Skeletal muscle cell (primary cell): Measurements from ENCODE around the gene SETD5.

Experiments
- DNase-seq: peaks from one replicate; pipeline ENCODE4 v3.0.0-alpha.2; 2010; ENCODE audit warnings: low read depth
- H3K4me3 ChIP-seq: 2 replicates; pipeline ENCODE4 v1.5.1; 2011; ENCODE audit warnings: low read depth, mild to moderate bottlenecking, control low read depth, low read length, moderate library complexity

SETD5 gene

DNA sequence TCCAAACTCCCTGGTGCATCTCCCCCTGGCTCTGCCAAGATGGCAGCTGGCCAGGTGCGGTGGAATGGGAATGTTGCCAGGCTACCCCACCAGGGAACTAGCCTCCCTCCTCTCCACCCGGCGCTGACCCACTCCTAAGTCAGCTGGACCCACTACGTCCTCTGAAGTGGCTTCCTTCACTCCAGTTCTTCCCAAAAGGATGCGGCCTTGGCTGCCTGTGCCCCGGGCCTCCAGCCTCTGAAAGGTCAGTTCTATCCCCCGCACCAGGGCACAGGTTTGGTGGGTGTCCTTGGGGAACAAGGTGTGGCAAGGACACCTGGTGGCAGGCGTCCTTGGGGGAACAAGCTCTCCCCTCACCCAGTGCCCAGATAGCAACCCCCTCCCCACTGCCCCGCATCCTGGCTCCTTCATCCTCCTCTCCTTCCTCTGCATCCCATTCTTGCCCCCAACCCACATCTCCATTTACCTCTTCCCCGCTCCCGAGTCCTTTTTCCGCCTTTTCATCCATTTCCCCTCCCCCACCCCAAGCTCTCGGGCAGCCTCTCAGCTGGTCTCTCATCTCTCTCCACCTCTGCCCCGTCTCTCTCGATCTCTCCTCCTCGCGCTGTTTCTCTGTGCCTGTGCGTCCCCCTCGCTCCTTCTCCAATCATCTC lies 102.2 kb downstream of the SETD5 start:
- DNase-seq, result no peak
- H3K4me3 ChIP-seq, result peak overlapping the region; percentile 24

DNA sequence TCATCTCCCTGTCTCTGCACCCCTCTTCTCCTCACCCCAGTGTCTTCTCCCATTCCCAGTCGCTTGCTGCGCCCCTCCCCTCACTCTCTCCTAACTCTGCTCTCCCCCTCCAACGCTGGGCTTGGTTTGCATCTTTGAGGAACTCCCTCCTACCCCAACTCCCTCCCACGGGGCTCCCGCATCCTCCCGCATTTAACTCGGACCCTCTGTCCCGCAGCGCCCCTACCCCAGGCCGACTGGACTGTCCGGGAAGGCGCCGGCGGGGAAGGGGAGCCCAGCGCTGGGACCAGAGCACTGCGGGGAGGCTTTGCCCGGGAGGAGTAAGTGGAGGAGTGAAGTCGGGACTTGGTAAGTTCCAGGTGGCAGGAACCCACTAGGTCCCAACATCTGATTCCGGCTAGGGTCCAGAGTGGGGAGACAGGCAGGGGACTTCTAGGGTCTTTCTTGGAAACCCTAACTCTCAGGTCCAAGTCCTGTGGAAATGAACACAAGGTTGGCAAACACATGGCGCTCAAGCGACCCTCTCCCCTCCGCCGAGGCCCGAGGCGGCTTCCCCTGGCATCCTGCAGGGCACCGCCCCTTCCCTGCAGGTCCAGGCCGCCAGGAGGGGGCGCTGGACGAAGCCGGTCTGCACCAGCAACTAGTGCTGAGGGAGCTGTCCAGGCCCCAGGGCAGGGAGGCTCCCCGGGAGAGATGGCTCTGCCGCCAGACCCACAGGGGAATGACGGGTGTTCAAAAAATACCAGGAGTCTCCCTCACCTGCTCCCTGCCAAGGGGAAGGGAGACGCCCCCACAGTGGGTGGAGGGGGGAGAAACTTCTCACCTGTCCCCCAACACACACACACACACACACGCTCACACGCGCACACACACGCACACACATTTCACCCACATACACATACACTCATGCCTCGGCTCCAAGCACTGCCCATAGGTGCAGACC lies 103.0 kb downstream of the SETD5 start:
- peak overlapping the region; percentile 24 for H3K4me3 ChIP-seq
- DNase-seq, result peak; percentile 14

DNA sequence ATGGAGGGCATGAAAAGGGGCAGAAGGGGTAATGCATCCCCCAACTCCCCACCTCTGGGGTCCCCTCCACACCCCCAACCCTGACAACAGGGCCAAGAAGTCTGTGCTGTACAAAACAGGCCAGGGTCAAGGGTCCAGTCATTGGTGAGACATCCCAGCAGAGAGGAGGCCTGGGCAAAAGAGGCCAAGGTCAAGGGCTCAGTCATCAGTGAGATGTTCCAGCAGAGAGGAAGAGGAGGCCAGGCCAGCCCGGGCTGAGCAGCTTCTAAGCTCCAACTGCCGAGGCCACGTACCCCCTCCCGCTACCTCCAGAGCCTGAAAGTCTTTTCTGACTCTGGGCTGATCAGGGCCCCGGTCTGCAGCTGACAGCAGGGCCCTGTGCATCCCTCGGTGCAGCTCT lies 103.8 kb downstream of the SETD5 start:
- no peak for DNase-seq
- H3K4me3 ChIP-seq, result no peak overlapping the region

DNA sequence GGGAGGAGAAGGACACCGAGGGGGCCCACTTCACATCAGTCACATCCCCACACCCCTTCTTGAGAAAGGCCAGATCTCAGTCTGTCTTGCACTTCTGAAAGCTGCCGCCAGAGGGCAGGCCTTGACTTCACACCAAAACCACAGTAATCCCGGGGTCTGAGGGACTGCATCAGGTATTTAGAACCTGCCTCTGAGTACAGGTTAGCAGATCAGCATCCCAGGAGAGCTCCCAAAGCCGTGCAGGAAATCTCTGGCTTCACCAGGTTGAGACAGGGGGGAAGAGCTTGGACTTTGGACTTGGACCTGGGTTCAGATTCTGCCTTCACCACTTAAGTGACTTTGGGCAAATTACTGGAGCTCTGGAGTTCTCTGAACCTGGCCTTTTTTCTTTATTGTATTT lies 105.9 kb downstream of the SETD5 start:
- no peak overlapping the region for H3K4me3 ChIP-seq
- DNase-seq, result peak; percentile 16

DNA sequence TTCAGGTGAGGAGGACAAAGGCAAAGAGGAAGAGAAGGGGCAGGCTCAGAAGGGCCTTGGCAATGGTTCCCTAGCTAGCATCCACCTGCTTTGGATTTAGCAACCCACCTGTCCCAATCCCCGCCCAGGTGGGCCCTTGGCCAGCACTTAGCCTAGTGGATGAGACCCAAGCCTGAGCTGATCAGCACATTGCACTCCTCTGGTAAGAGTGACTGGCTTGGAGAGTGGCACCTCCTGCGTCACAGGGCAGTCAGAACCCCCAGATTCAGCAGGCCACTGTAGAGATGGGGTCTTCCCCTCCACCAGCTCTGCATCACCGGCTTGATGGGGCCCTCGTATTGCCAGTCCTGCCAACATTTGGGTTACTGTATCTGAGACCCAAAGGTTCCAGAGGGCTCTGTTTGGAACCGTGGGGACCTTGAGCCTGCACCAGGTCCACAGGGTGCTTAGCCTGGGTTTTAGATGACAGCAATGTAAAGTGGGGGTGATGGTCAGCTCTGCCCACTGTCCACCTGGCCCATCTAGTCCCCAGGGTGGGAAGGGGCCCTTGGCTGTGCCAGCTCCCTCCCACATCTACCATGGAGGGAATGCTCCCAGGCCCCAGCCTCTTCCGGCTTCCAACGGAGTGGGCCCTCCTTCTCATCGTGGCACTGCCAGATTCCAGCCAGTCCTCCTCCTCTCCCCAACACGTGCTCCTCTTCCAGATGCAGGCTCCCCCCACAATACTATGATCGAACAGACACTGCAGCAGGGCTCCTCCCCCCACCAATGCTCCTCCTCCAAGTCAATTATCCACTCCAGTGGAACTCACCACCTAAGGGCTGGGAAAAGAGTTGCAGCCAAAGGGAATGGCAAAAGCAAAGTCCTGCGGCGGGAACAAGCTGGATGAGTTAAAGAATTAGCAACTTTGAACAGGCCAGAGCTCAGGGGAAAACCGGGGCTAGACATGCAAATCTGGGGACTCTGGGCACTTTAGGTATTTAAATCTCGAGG lies 110.5 kb downstream of the SETD5 start:
- H3K4me3 ChIP-seq, result no peak overlapping the region
- DNase-seq, result no peak

DNA sequence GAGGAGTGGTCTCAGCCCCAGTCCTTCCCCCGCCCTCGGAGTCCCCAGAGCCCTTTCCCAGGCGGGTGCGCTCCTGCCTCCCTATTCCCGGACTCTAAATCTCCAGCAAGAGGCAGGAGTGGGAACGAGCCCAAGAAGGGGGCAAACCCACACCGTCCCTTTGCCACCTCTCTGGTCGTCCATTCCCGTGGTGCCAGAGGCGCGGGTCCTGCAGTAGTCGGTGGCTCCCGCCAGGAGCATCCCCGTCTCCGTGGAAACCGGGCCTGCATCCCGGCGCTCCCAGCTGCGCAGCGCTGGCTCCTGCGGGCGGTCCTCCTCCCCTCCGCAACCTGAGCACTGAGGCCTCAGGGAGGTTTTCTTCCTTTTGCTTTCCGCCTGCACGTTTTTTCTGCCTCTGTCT lies 111.4 kb downstream of the SETD5 start:
- no peak overlapping the region for H3K4me3 ChIP-seq
- DNase-seq, result no peak

DNA sequence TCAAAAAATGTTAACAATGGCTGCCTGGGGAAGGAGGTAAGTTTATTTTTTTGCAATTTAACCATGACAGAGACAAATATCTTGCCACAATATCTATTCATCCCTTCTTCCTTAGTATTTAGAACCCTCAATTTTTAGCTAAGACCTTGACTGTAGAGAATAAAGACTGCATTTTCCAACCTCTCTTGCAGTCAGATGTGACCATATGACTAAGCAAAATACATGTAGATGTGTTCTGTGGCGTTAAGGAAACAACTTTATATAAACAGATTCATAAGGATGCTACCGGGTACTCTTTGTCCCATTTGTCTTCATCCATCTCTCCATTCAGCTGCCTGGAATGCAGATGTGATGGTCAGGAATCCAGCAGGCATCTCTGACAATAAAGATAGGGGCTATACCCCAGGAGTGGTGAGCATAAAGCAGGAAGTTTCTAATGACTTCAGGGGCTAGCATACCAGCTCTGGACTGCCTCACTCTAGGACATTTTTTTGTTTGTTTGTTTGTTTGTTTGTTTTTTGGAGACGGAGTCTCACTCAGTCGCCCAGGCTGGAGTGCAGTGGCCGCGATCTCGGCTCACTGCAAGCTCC lies 115.1 kb downstream of the SETD5 start:
- no peak for DNase-seq
- H3K4me3 ChIP-seq, result no peak overlapping the region

DNA sequence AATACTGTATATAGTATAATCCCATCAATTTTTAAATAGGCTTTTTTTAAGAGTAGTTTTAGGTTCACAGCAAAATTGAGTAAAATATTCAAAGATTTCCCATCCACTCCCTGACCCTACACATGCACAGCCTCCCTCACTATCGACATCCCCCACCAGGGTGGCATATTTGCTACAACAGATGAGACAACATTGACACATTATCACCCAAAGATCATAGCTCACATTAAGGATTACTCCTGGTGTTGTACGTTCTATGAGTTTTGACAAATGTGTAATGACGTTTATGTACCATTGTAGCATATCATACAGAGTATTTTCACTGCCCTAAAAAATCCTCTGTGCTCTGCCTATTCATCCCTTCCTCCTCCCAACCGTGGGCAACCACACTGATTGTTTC lies 116.9 kb downstream of the SETD5 start:
- no peak for DNase-seq
- H3K4me3 ChIP-seq, result no peak overlapping the region

DNA sequence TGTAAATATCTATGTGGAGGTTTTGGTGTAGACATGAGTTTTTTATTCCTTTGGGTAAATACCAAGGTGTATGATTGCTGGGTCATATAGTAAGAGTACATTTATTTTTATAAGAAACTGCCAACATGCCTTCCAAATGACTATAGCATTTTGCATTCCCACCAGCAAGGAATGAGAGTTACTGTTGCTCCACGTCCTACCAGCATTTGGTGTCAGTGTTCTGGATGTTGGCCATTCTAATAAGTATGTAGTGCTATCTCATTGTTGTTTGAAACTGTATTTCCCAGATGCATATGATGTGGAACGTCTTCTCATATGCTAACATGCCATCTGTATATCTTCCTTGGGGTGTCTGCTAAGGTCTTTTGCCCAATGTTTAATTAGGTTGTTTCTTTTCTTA lies 117.5 kb downstream of the SETD5 start:
- DNase-seq, result no peak
- no peak overlapping the region for H3K4me3 ChIP-seq

DNA sequence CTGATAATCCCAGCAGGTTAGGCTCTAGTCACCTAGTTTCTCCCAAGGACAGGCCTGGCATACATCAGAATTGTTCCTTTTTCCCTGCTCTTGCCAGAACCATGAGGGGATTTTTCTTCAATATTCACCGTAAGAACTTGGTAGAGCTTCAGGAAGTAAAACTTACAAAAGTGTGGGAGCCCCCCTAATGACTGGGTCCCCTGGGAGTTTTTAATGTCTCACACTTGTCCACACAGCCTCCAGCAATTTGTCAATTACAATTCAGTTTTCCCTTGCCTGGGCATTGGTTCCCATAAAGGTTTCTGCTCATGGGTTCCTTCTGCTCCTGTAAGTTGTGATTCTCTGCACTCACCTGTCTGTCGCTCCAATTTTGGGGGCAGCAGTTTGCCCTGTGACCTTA lies 127.7 kb downstream of the SETD5 start:
- DNase-seq, result no peak
- H3K4me3 ChIP-seq, result no peak overlapping the region
